EH (cell line): ENCODE results near the gene ETV6.
"Not testable (repeated sequence)": the region's sequence is repeated elsewhere in the genome, so short reads cannot be mapped to it uniquely, and the experiment has no call there.

Experiments used
- DNase-seq: peaks from one replicate; pipeline ENCODE4 v3.0.0-alpha.2; 2015; ENCODE audit warnings: low read depth

ETV6 gene

GRCh38 chr12:11649413-11650285 lies at the start of gene ETV6:
Gene ETV6, plus strand, starts transcription at chr12:11649674. Its CDS starts 454 bp downstream, at chr12:11650128.
- peak; percentile 94 for DNase-seq

- DNase-seq: no peak
Observed at GRCh38 chr12:11600199-11600598, 49.3 kb upstream of the ETV6 start.

DNA sequence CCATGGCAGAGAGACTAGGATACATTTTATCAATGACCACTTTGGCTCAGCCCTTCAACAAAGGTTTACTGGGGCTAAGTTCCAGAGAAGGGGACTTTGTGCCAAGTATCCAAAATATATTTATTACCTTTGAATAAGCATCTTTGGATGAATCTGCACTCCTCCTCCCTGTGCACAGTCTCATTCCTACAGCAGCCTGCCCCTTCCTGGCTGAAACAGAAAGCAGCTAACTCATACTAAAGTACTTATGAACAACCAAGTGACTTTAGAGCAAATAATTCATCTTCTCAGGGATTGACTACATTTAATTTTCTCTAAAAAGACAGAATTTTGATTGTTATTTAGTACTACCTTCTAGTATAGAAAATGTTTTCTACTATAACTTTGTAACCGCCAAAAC lies 47.8 kb upstream of the ETV6 start:
- DNase-seq: no peak

DNA sequence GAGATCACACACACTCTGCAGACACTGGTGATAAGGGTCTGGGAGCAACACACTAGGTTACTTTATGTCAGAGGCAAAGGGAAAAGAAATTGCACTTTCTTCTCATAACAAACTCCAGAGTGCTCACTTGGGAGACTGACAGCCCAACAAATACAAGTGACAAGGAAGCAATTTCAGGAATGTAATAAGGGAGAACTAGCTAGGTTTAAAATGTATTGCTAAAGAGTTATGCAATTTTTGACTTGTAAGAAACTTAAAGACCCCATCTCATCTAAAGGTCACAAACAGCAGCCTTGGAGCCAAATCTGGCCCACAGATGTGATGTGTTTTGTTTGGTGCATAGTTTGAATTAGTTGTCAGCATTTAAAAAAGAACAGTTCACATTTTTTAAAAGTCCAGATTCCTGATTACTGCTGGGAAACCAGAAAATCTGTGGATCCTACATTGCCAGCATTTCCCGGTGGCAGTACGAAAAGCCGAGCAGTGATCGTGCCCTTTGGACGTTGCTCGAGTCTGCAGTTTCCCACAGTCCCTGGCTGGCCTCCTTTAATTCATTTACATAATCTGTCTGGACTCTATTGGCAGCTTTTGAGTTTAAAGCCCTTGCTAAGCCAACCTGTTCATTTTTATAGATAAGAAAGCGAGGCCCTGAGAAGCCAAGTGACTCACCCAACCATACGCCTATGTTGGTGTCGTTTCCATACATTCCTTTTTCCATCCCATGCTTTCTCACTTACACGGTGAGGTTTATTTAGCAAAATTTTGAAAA lies 42.0 kb upstream of the ETV6 start:
- peak; percentile 86 for DNase-seq

DNA sequence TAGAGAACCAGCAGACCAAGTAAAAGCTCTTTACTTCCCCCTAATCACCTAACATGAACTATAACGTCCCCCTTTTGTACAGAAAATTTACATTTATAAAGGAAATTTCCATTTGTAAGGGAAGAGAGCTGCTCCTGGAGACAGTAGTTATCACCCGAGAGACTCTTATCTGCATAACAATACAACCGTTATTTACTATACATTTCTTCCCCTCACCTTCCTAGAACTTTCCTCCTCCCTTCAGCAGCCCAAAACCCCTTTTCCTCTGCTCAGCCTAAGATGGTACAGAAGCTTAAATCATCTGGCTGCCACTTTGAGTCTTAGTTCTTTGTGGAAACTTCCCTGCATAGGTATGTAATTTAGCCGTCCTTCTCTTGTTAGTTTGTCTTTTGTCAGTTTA lies 40.4 kb upstream of the ETV6 start:
- no peak for DNase-seq

GRCh38 chr12:11615481-11615880 lies 34.0 kb upstream of the ETV6 start:
- DNase-seq: no peak

GRCh38 chr12:11618046-11618445 lies 31.4 kb upstream of the ETV6 start:
- no peak for DNase-seq

DNA sequence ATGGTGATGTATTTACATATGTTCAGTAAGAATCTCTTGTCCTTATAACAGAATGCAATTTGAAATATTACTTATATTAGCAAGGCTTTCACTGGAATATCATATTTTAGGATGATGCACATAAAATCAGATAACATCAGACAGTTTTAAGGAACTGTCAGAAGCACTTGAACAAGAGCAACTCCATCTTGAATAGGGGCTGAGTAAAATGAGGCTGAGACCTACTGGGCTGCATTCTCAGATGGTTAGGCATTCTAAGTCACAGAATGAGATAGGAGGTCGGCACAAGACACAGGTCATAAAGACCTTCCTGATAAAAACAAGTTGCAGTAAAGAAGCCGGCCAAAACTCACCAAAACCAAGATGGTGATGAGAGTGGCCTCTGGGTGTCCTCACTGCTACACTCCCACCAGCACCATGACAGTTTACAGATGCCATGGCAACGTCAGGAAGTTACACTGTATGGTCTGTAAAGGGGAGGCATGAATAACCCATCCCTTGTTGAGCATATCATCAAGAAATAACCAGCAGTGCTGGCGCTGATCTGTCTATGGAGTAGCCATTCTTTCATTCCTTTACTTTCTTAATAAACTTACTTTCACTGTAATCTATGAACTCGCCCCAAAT lies 27.6 kb upstream of the ETV6 start:
- peak; percentile 44 for DNase-seq

DNA sequence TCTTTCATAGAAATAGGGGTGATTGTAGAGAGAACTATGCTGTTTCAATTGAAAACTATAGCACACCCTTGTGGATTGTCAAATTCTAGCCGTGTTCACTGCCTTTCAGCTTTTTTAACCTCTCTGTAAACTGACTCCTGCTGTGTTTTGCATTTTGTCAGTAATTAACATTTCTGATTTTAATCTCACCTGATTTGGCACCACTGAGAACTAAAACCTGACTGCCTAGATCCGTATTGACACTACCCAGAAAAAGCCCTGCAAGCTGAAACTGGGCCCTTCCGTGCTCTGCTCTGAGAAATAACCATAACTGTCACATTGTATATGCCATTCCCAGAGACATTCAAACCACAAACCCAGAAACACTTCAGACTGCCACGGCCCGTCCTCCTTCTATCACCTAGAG lies 26.6 kb upstream of the ETV6 start:
- DNase-seq: no peak

DNA sequence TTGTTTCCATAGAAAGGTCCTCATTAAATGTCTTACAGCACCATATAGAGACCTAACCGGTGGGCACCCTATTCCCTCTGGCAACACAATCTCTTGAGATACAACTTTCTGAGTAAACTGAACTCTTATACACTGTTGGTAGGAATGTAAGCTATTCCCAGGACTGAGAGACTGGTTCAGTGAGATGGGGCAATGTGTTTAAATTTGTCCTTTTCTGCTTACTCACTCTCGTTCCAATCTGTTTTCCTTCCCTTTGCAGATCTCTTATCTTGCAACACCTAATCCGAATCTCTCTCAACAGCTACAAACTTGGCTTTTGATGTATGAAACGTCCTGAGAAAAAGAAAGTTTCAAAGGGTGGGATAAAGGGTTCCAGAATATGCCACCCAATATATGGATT lies 26.1 kb upstream of the ETV6 start:
- peak; percentile 46 for DNase-seq

DNA sequence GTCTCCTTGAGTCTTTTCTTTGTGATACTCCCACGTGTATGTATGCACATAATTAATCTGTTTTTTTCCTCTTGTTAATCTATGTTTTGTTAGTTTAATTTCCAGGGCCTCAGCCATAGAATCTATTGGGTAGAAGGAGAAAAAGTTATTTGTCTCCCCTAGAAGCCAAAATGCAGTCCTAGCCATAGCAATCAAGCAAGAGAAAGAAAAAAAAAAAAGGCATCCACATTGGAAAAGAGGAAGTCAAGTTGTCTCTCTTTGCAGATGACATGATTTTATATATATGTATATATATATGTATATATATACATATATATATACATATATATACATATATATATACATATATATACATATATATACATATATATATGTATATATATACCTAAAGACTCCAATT lies 25.4 kb upstream of the ETV6 start:
- DNase-seq: no peak

- DNase-seq: not testable (repeated sequence)
Observed at GRCh38 chr12:11627709-11628108, 21.8 kb upstream of the ETV6 start.

GRCh38 chr12:11628353-11628752 lies 21.1 kb upstream of the ETV6 start:
- no peak for DNase-seq

DNA sequence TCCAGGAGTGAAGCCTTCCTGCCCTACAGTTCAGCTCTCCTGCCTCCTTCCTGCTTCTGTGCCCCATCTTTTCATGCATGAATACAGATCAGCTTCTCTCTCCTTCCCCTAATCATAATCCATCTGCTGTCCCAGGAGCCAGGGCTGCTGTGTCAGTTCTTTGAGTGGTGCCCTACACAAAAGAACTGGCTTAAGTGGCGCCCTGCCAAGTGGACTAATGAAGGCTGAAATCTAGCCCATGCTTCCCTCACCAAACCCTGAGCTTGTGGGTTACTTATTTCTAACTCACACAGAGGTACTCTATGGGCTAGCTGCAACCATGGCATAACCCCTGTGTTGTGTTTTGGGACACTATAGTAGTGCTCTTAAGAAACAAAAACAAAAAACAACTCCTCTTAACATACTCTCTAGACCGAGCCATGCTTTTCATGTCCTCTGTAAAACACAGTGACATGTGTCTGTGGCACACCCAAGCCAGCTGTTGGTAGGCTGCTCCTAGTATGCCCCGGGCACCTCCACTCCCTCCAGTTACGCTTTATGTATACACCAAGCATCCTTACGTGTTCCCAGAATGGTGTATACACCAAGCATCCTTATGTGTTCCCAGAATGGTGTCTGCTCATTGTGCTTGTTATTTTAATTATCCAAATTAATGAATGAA lies 19.3 kb upstream of the ETV6 start:
- peak; percentile 13 for DNase-seq

- DNase-seq: no peak
Observed at GRCh38 chr12:11631288-11631687, 18.2 kb upstream of the ETV6 start.

DNA sequence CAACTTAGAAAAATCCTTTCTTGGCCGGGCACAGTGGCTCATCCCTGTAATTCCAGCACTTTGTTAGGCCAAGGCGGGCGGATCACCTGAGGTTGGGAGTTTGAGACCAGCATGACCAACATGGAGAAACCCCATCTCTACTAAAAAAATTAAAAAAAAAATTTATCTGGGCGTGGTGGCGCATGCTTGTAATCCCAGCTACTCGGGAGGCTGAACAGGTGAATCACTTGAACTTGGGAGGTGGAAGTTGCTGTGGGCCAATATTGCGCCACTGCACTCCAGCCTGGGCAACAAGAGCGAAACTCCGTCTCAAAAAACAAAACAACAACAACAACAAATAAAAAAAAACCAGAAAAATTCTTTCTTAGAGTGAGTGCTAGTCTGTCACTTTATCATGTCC lies 17.6 kb upstream of the ETV6 start:
- DNase-seq: not testable (repeated sequence)

DNA sequence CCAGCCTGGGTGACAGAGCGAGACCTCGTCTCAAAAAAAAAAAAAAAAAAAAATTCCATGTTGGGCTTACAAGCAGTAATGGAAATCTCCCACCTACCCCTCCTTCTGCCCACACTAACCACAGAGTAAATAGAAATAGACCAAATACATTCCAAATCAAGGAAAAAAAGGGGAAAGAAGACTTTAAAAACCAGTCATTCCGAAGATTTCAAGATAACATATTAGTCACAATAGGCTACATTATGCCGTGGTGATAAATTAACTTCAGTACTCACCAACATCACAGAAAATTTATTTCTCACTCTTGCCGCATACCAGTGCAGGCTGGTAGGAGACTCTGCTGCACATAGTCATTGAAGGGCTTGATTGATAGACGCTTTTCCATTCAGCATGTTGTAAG lies 15.5 kb upstream of the ETV6 start:
- DNase-seq: peak; percentile 82

GRCh38 chr12:11635341-11635740 lies 14.1 kb upstream of the ETV6 start:
- DNase-seq: no peak

GRCh38 chr12:11638315-11638916 lies 11.1 kb upstream of the ETV6 start:
- peak; percentile 36 for DNase-seq

- no peak for DNase-seq
Observed at GRCh38 chr12:11639454-11639853, 10.0 kb upstream of the ETV6 start.

GRCh38 chr12:11641522-11641921 lies 8.0 kb upstream of the ETV6 start:
- DNase-seq: no peak

DNA sequence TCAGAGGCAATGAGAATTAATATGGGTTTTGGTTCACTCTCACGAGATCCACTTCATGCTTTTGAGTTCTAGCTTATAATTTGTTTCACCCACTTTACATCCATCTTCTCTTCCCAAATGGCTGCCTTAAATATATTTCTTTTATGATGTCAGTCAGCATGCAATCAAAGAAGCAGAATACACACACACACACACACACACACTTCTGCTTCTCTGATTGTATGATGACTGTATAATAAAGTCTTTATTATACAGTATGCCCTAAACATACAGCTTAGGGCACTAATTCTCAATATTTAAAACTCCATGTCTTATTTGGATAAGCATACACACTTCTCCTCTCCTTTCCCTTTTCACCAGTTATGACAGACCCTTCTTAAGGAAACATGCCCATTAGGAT lies 6.7 kb upstream of the ETV6 start:
- DNase-seq: no peak
